Activated T-cell treated with anti-CD3 and anti-CD28 coated beads, Interleukin-2, amount 50 U/mL, for 24 hours (primary cell): Measurements from ENCODE around the gene POLK.
A peak's percentile ranks its signal among the peaks of the same experiment; 100 is the strongest.
"Not testable (repeated sequence)": the region's sequence is repeated elsewhere in the genome, so short reads cannot be mapped to it uniquely, and the experiment has no call there.

Source experiments
- DNase-seq: peaks from one replicate; pipeline ENCODE4 v3.0.0-alpha.2; 2020
- H3K27ac Mint-ChIP-seq: 2 replicates; pipeline ENCODE4 v1.8.0; 2020; ENCODE audit warnings: mild to moderate bottlenecking, mixed read lengths
- H3K27me3 Mint-ChIP-seq: 2 replicates; pipeline ENCODE4 v1.8.0; 2020; ENCODE audit warnings: mixed read lengths
- H3K36me3 Mint-ChIP-seq: 2 replicates; pipeline ENCODE4 v1.8.0; 2020; ENCODE audit warnings: low read depth, mixed read lengths
- H3K4me1 Mint-ChIP-seq: 2 replicates; pipeline ENCODE4 v1.8.0; 2020; ENCODE audit warnings: low read depth, mixed read lengths
- H3K4me3 Mint-ChIP-seq: 2 replicates; pipeline ENCODE4 v1.8.0; 2020; ENCODE audit warnings: mild to moderate bottlenecking, moderate library complexity, mixed read lengths
- H3K9me3 Mint-ChIP-seq: 2 replicates; pipeline ENCODE4 v1.8.0; 2020; ENCODE audit warnings: mixed read lengths

The POLK gene

GRCh38 chr5:75496026-75496425 lies 15.7 kb upstream of the POLK start:
- peaks cover 86% of the 10 kb centered on the region for H3K36me3 Mint-ChIP-seq
- no peak overlapping the region for H3K27ac Mint-ChIP-seq
- H3K27me3 Mint-ChIP-seq: no peaks in the 10 kb centered on the region
- H3K9me3 Mint-ChIP-seq: peaks cover 2% of the 10 kb centered on the region
- no peak for DNase-seq
- H3K4me3 Mint-ChIP-seq: no peak overlapping the region
- peaks cover 25% of the 10 kb centered on the region for H3K4me1 Mint-ChIP-seq

- no peaks in the 10 kb centered on the region for H3K27me3 Mint-ChIP-seq
- H3K27ac Mint-ChIP-seq: no peak overlapping the region
- no peak for DNase-seq
- peaks cover 74% of the 10 kb centered on the region for H3K36me3 Mint-ChIP-seq
- no peaks in the 10 kb centered on the region for H3K9me3 Mint-ChIP-seq
- peaks cover 31% of the 10 kb centered on the region for H3K4me1 Mint-ChIP-seq
- no peak overlapping the region for H3K4me3 Mint-ChIP-seq
Measured at GRCh38 chr5:75498208-75498777, 13.4 kb upstream of the POLK start.

GRCh38 chr5:75498875-75499274 lies 12.8 kb upstream of the POLK start:
- H3K36me3 Mint-ChIP-seq: peaks cover 72% of the 10 kb centered on the region
- H3K4me3 Mint-ChIP-seq, DNase-seq, H3K27me3 Mint-ChIP-seq, H3K27ac Mint-ChIP-seq, H3K9me3 Mint-ChIP-seq: not testable (repeated sequence)
- H3K4me1 Mint-ChIP-seq: peaks cover 32% of the 10 kb centered on the region

DNA sequence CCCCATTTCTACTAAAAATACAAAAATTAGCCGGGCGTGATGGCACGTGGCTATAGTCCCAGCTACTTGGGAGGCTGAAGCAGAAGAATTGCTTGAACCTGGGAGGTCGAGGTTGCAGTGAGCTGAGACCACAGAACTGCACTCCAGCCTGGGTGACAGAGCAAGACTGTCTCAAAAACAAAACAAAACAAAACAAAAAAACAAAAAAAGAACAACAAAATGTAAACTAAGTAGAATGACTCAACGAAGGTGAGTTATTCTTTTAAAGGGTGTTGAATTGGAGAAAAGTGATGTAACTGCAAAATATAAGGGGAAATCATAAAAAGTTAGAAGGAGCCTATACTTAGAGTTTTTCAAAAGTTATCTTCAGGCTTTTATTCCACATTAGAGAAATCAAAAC lies 6.6 kb upstream of the POLK start:
- H3K9me3 Mint-ChIP-seq, H3K27ac Mint-ChIP-seq, DNase-seq, H3K27me3 Mint-ChIP-seq, H3K4me3 Mint-ChIP-seq: not testable (repeated sequence)
- peaks cover 52% of the 10 kb centered on the region for H3K4me1 Mint-ChIP-seq
- H3K36me3 Mint-ChIP-seq: peaks cover 46% of the 10 kb centered on the region

- Mint-ChIP-seq H3K27me3 (no peaks in the 10 kb centered on the region), H3K27ac (no peak overlapping the region), H3K4me1 (peaks cover 49% of the 10 kb centered on the region), H3K4me3 (no peak overlapping the region), H3K36me3 (peaks cover 47% of the 10 kb centered on the region), H3K9me3 (no peaks in the 10 kb centered on the region)
- no peak for DNase-seq
Measured at GRCh38 chr5:75507841-75508240, 3.9 kb upstream of the POLK start.

DNA sequence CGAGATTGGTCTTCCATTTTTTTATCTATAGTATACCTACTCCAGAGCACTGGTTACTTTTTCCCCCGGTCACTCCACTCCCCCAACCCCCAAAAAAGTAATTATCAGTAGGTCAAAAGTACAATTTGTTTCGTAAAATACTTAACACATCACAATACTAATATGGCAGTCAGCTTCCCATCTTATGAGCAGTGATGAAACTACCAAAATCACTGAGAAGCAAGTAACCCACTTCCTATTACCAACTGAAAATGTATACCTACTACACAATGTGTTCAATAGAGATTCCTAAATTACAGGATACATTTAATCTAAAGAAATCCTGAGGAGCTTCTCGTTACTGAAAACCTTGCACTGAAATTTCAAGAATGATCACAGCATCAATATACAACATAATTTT lies 2.1 kb upstream of the POLK start:
- no peaks in the 10 kb centered on the region for H3K9me3 Mint-ChIP-seq
- peaks cover 47% of the 10 kb centered on the region for H3K36me3 Mint-ChIP-seq
- H3K27me3 Mint-ChIP-seq: no peaks in the 10 kb centered on the region
- peaks cover 59% of the 10 kb centered on the region for H3K4me1 Mint-ChIP-seq
- no peak overlapping the region for H3K27ac Mint-ChIP-seq
- H3K4me3 Mint-ChIP-seq: peak overlapping the region; percentile 93
- no peak for DNase-seq

DNA sequence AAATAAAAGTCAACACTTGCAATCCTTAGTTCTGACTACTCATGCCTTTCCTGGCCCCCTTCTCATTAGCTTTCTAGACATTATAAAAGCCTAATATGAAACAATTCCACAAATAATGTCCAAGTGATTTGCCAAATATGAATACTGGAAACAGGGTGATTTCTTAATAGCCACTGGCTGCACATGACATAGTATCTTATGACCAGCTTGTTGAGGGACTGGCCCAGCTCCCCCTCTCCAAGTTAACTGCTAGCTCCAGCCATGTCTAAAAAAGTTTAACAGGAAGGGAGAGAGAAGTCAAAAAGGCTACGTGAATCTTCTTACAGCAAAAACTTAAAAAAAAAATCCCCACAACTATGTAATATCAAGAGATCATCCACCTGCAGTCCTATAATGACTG lies 1.7 kb upstream of the POLK start:
- DNase-seq: no peak
- Mint-ChIP-seq H3K27me3 (no peaks in the 10 kb centered on the region), H3K4me3 (peak overlapping the region; percentile 93), H3K4me1 (peaks cover 58% of the 10 kb centered on the region), H3K9me3 (no peaks in the 10 kb centered on the region), H3K36me3 (peaks cover 45% of the 10 kb centered on the region), H3K27ac (peak overlapping the region; percentile 82)

- Mint-ChIP-seq H3K4me1 (peaks cover 58% of the 10 kb centered on the region), H3K4me3 (peak overlapping the region; percentile 93), H3K36me3 (peaks cover 43% of the 10 kb centered on the region), H3K27ac (peak overlapping the region; percentile 98), H3K27me3 (no peaks in the 10 kb centered on the region), H3K9me3 (no peaks in the 10 kb centered on the region)
- no peak for DNase-seq
Measured at GRCh38 chr5:75510417-75510835, 1.3 kb upstream of the POLK start.

DNA sequence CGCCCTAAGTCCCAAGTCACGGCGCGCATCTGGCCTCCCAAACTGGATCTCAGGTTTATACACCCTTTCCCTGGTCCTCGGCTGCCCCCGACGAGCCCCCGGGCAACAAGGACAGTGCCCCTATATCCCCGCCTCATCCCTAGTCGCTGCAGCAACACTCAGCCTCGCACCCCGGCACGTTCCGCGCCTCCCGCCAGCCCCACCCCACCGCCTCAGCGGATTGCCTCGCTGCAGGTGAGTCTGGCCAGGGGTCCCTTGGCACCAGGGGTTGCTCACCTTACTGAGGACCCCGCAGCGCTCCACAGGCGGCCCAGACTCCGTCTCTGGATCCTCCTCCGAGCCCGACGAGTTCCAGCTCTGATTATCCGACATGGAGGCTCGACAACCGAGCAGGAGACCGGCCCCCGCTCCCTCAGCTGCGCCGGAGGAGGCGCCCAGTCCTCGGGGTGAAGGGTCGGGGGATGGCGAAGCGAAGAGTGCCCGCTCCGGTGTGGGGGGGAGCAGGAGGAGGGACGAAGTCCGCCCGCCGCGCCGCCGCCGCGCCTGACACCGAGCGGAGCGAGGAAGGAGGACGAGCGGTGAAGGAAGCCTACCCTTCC lies 756 bp upstream of the POLK start:
- no peaks in the 10 kb centered on the region for H3K27me3 Mint-ChIP-seq
- peaks cover 44% of the 10 kb centered on the region for H3K36me3 Mint-ChIP-seq
- peaks cover 60% of the 10 kb centered on the region for H3K4me1 Mint-ChIP-seq
- peak overlapping the region; percentile 93 for H3K4me3 Mint-ChIP-seq
- H3K9me3 Mint-ChIP-seq: no peaks in the 10 kb centered on the region
- no peak for DNase-seq
- peak overlapping the region; percentile 98 for H3K27ac Mint-ChIP-seq

DNA sequence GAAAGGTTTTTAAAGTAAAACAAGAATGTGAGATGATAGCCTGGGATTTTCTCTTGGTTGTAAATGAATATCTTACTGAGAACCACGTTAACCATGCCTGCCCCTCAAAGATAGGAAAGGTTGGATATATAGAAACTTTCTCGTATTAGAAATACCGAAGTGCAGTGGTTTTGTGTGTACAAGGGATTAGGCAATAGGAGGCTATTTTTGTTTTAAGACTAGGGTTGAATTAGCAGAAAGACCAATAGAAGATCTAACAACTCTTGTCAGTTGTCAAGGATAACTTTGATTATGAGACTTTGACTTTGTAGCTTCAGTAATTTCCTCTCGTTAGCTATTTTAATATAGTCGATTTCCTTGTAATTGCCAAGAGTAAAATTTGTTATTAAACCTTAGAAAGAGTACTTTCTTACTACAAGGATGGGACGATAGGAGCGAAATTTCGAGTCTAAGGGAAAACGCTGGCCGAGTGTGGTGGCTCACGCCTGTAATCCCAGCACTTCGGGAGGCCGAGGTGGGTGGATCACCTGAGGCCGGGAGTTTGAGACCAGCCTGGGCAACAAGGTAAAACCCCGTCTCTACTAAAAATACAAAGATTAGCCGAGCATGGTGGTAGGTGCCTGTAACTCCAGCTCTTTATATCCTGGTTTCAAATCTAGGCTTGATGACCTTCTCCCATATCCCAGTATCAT lies 838 bp downstream of the POLK start:
- peaks cover 47% of the 10 kb centered on the region for H3K36me3 Mint-ChIP-seq
- no peaks in the 10 kb centered on the region for H3K27me3 Mint-ChIP-seq
- H3K4me3 Mint-ChIP-seq: peak overlapping the region; percentile 93
- H3K27ac Mint-ChIP-seq: peak overlapping the region; percentile 98
- DNase-seq: no peak
- H3K4me1 Mint-ChIP-seq: peaks cover 62% of the 10 kb centered on the region
- H3K9me3 Mint-ChIP-seq: no peaks in the 10 kb centered on the region

GRCh38 chr5:75513841-75514240 lies 2.1 kb downstream of the POLK start:
- no peak for DNase-seq
- Mint-ChIP-seq H3K27ac (no peak overlapping the region), H3K36me3 (peaks cover 58% of the 10 kb centered on the region), H3K4me3 (peak overlapping the region; percentile 93), H3K4me1 (peaks cover 62% of the 10 kb centered on the region), H3K27me3 (no peaks in the 10 kb centered on the region), H3K9me3 (no peaks in the 10 kb centered on the region)

DNA sequence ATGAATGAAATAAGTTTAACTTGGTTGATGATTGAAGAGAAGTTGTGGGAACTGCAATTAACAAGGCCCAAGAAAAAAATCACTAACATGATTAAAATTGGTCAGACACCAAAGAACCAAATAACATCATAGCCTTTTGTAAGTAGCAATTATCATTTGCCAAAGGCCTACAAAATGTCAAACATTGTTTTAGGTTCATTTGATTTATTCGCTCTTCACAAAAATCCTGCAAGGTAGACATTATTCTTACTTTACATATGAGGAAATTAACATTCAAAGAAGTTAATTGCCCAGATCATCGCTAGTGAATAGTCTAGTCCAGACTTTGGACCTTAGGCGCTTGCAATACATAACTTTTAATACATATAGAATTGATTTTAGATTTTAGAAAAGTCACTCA lies 2.6 kb downstream of the POLK start:
- no peak for DNase-seq
- H3K4me3 Mint-ChIP-seq: no peak overlapping the region
- H3K27ac Mint-ChIP-seq: no peak overlapping the region
- peaks cover 63% of the 10 kb centered on the region for H3K4me1 Mint-ChIP-seq
- H3K9me3 Mint-ChIP-seq: peaks cover under 1% of the 10 kb centered on the region
- H3K27me3 Mint-ChIP-seq: no peaks in the 10 kb centered on the region
- H3K36me3 Mint-ChIP-seq: peaks cover 63% of the 10 kb centered on the region

DNA sequence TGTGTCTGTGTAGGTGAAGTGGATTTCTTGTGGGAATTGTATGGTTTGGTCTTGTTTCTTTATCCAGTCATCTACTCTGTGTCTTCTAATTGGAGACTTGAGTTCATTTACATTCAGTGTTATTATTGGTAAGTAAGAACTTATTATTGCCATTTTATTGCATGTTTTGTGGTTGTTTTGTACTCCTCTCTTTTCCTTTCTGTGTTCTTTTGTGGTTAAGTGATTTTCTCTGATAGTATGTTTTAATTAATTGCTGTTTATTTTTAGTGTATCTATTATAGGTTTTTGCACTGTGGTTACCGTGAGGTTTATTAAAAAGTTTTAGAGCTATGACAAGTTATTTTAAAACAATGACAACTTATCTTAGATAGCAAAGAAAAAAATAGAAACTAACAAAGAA lies 8.1 kb downstream of the POLK start:
- H3K27ac Mint-ChIP-seq: no peak overlapping the region
- peaks cover 75% of the 10 kb centered on the region for H3K4me1 Mint-ChIP-seq
- H3K27me3 Mint-ChIP-seq: no peaks in the 10 kb centered on the region
- H3K36me3 Mint-ChIP-seq: peaks cover 66% of the 10 kb centered on the region
- peaks cover 20% of the 10 kb centered on the region for H3K9me3 Mint-ChIP-seq
- DNase-seq: no peak
- H3K4me3 Mint-ChIP-seq: no peak overlapping the region

DNA sequence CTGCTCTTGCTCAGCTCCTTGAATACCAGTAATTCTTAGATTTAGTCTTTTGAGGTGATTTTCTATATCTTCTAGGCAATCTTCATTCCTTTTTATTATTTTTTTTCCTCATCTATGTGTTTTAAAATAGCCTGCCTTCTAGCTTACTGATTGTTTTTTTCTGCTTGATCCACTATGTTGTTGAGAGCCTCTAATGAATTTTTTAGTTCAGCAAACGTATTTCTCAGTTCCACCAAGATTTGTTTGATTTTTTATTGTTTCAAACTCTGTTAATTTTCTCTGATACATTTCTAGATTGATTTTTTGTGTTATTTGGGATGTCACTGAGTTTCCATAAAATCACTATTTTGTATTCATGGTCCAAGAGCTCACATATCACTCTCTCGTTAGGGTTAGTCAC lies 9.5 kb downstream of the POLK start:
- H3K36me3 Mint-ChIP-seq: peaks cover 62% of the 10 kb centered on the region
- H3K4me1 Mint-ChIP-seq: peaks cover 81% of the 10 kb centered on the region
- H3K27ac Mint-ChIP-seq: peak overlapping the region; percentile 90
- no peak overlapping the region for H3K4me3 Mint-ChIP-seq
- H3K27me3 Mint-ChIP-seq: no peaks in the 10 kb centered on the region
- no peak for DNase-seq
- H3K9me3 Mint-ChIP-seq: peaks cover 20% of the 10 kb centered on the region

- Mint-ChIP-seq H3K27me3 (no peaks in the 10 kb centered on the region), H3K36me3 (peaks cover 59% of the 10 kb centered on the region), H3K4me3 (no peak overlapping the region), H3K4me1 (peaks cover 81% of the 10 kb centered on the region), H3K9me3 (peaks cover 20% of the 10 kb centered on the region), H3K27ac (peak overlapping the region; percentile 90)
- no peak for DNase-seq
Measured at GRCh38 chr5:75522025-75522424, 10.3 kb downstream of the POLK start.
